ENCODE measurements around the gene ATG4A. TPM values are rescaled to one million over a fixed set of nuclear protein-coding genes. Genes with fewer than 3 reads are reported as not detected.

The ATG4A gene
- total and polyA plus RNA-seq, 2 donors (not counting 3 experiments of a cell fraction or from before 2014, with no cell fraction given) = 13.2 to 28.7 TPM

- ChIA-PET CTCF (no interaction called here), POLR2A (no interaction called here)
- Histone ChIP-seq H3K9ac (replicated peaks; ENCODE audit: extremely low read depth, insufficient read depth, low read length) (no peak overlapping the region), H3K9me3 (replicated peaks; ENCODE audit: control insufficient read depth, insufficient read depth, low read length) (no peaks in the 10 kb centered on the region), H3K27ac (ENCODE audit: insufficient read depth, low read depth, low read length) (no peak overlapping the region), H4K20me1 (replicated peaks; ENCODE audit: control insufficient read depth, extremely low read depth, insufficient read depth, low read length) (no peaks in the 10 kb centered on the region), H2AFZ (ENCODE audit: low read depth, low read length) (no peak overlapping the region), H3K9me1 (replicated peaks; ENCODE audit: control insufficient read depth, extremely low read depth, insufficient read depth, low read length) (no peaks in the 10 kb centered on the region), H3K4me2 (ENCODE audit: insufficient read depth, low read length) (no peak overlapping the region), H3K4me1 (ENCODE audit: control insufficient read depth, extremely low read depth, insufficient read depth, low read length) (no peaks in the 10 kb centered on the region), H3K36me3 (ENCODE audit: control insufficient read depth in 2 of 2, extremely low read depth in 1 of 2, insufficient read depth in 2 of 2, low read length in 2 of 2) (no peaks in the 10 kb centered on the region), H3K27me3 (ENCODE audit: control insufficient read depth in 2 of 2, insufficient read depth in 2 of 2, low read length in 2 of 2) (no peaks in the 10 kb centered on the region), H3K4me3 (replicated peaks in 1 of 3; ENCODE audit: insufficient read depth in 1 of 3, low read depth in 1 of 3, low read length in 3 of 3) (no peak overlapping the region), H3K79me2 (ENCODE audit: control insufficient read depth, insufficient read depth, low read length) (no peaks in the 10 kb centered on the region)
- intact Hi-C loops (cut with micrococcal nuclease) (no loop called here), dilution Hi-C loops (cut with MboI; ENCODE audit: extremely low pct_ligation_motif_present, low sequenced_read_pairs) (no loop called here)
- FAIRE-seq (no peak), DNase-seq (ENCODE audit: low read depth, low spot score) (no peak)
- no TSS peak for BruUV-seq (replicated peaks)
- no peak for TF ChIP-seq JUN (IDR thresholded peaks at IDR 0.05; ENCODE audit: borderline replicate concordance, insufficient read depth, insufficient read length, low read depth)
- TF ChIP-seq, protein P1, sequence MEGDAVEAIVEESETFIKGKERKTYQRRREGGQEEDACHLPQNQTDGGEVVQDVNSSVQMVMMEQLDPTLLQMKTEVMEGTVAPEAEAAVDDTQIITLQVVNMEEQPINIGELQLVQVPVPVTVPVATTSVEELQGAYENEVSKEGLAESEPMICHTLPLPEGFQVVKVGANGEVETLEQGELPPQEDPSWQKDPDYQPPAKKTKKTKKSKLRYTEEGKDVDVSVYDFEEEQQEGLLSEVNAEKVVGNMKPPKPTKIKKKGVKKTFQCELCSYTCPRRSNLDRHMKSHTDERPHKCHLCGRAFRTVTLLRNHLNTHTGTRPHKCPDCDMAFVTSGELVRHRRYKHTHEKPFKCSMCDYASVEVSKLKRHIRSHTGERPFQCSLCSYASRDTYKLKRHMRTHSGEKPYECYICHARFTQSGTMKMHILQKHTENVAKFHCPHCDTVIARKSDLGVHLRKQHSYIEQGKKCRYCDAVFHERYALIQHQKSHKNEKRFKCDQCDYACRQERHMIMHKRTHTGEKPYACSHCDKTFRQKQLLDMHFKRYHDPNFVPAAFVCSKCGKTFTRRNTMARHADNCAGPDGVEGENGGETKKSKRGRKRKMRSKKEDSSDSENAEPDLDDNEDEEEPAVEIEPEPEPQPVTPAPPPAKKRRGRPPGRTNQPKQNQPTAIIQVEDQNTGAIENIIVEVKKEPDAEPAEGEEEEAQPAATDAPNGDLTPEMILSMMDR (IDR thresholded peaks at IDR 0.05; ENCODE audit: extremely low read depth in 1 of 2, insufficient read depth in 1 of 2, low read depth in 1 of 2, low read length in 2 of 2) = no peak
- no peak for TF ChIP-seq MAX (IDR thresholded peaks at IDR 0.05; ENCODE audit: insufficient read depth, insufficient read length)
- TF ChIP-seq EZH2 (IDR thresholded peaks at IDR 0.05; ENCODE audit: borderline replicate concordance, low read depth, low read length, severe bottlenecking) = no peak
- no peak for TF ChIP-seq POLR2A (IDR thresholded peaks at IDR 0.05; ENCODE audit: low read depth, low read length)
- TF ChIP-seq POLR2AphosphoS5 (IDR thresholded peaks at IDR 0.05; ENCODE audit: insufficient read depth, low read depth, low read length) = no peak
- TF ChIP-seq MYC (IDR thresholded peaks at IDR 0.05; ENCODE audit: low read depth, low read length) = no peak
- TF ChIP-seq FOS (IDR thresholded peaks at IDR 0.05; ENCODE audit: borderline replicate concordance, insufficient read depth, low read length) = no peak
- TF ChIP-seq GATA2 (IDR thresholded peaks at IDR 0.05; ENCODE audit: insufficient read depth, insufficient read length, low read depth, low read length) = no peak
Measured at GRCh38 chrX:108162265-108162664, 70.7 kb downstream of the ATG4A start.
